Measurements from ENCODE around the gene PGGT1B.

DNA sequence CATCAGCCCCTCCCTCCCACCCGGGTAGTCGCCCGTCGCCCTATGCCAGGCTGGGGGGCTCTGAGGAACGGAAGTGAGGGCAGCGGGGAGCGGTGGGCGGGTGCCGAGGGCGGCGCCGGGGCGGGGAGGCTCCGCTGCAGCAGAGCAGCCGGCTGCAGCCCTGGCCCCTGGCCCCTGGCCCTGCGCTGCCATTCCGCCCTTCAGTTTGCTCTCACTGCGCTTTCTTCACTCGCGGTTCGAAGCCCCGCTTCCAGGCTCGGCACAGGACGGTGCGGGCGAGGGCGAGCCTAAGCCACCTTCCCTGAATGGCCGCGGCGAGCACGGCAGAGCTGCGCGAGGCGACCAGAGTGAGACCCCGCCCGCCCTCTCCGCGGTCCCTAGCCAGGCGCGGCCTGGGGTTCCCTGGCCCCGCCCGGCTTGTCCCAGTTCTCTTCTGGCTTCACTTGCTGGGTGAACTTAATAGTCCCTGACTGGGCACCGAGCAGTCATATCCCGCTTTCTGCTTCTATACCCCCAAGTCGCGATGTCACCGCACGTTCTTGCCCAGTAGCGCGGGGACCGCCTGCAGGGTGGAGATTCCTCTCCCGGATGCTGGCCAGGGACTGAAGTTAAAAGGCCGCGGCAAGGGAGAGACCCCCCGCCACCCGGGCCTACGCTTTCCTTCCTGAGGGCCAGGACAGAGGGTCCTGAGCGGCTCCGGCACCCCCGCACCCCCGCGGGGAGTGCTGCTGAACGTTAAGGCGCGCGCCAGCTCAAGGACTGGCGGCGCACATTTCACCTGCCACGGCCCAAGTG is 92.3 kb downstream of the PGGT1B start:
- TF ChIP-seq SIN3A (IDR thresholded peaks at IDR 0.05; ENCODE audit: borderline replicate concordance, insufficient read depth, low read depth, low read length) (no peak), POLR2AphosphoS5 (IDR thresholded peaks at IDR 0.05; ENCODE audit: low read depth, low read length) (no peak), TCF7L2 (IDR thresholded peaks at IDR 0.05; ENCODE audit: low read depth, low read length) (0 out of 2 replicates have a peak, but pooled peaks have one; percentile 8), REST (IDR thresholded peaks at IDR 0.05; ENCODE audit: insufficient read depth in 1 of 2, low read depth in 2 of 2, low read length in 1 of 2) (no peak)
- TF ChIP-seq, protein P1, sequence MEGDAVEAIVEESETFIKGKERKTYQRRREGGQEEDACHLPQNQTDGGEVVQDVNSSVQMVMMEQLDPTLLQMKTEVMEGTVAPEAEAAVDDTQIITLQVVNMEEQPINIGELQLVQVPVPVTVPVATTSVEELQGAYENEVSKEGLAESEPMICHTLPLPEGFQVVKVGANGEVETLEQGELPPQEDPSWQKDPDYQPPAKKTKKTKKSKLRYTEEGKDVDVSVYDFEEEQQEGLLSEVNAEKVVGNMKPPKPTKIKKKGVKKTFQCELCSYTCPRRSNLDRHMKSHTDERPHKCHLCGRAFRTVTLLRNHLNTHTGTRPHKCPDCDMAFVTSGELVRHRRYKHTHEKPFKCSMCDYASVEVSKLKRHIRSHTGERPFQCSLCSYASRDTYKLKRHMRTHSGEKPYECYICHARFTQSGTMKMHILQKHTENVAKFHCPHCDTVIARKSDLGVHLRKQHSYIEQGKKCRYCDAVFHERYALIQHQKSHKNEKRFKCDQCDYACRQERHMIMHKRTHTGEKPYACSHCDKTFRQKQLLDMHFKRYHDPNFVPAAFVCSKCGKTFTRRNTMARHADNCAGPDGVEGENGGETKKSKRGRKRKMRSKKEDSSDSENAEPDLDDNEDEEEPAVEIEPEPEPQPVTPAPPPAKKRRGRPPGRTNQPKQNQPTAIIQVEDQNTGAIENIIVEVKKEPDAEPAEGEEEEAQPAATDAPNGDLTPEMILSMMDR (IDR thresholded peaks at IDR 0.05) = no peak

Measured in Panc1 (cell line).